GM12878 (cell line): ENCODE measurements around the gene MCF2L2. TPM values are rescaled to one million over a fixed set of nuclear protein-coding genes. Genes with fewer than 3 reads are reported as not detected.

ENCODE experiments used
- ATAC-seq: fragments of 200-7000 bp; cut with Tn5 transposase; 3 replicates; pipeline ENCODE4 v1.9.1; 2020; ENCODE audit warnings: mild to moderate bottlenecking, moderate library complexity
- BruUV-seq: library from RNA; stranded (reverse); fragments of 400-500 nt; replicated peaks from 2 replicates; lab custom pipeline; 2021; lab: Mats Ljungman, UMichigan
- CTCF ChIA-PET: fragments of 300-600 bp; sonication (Branson Sonifier 250); formaldehyde crosslinking; extraction: SDS; loops from one replicate; lab custom pipeline; 2021; ENCODE audit warnings: inconsistent platforms; lab: Yijun Ruan, JAX
- POLR2A ChIA-PET: fragments of 350-600 bp; formaldehyde crosslinking; extraction: SDS; loops from one replicate; lab custom pipeline; 2021; ENCODE audit warnings: inconsistent platforms; lab: Charles Lee
- RAD21 ChIA-PET: fragments of 300-600 bp; sonication (Branson Sonifier 250); formaldehyde crosslinking; loops from one replicate; lab custom pipeline; 2023; ENCODE audit warnings: antibody characterized with exemption; ENCODE audit not compliant: unreplicated experiment; lab: Charles Lee
- SMC1A ChIA-PET: fragments of 300-600 bp; sonication (Branson Sonifier 250); formaldehyde crosslinking; loops from one replicate; lab custom pipeline; 2023; ENCODE audit not compliant: unreplicated experiment, uncharacterized antibody; lab: Charles Lee
- DNase-seq: peaks from one replicate; pipeline ENCODE4 v3.0.0-alpha.2; 2011; ENCODE audit warnings: low read depth, low spot score
- FAIRE-seq: peaks from 3 replicates; lab custom pipeline; 2011; peaks lifted over from hg19 to GRCh38; lab: Jason Lieb, UNC
- H2AFZ ChIP-seq: 2 replicates; pipeline ENCODE4 v1.6.0; 2011; ENCODE audit warnings: low read depth, low read length, control low read depth; ENCODE audit not compliant: control insufficient read depth
- H3K27ac ChIP-seq: 2 replicates; pipeline ENCODE4 v1.5.1; 2011; ENCODE audit warnings: control low read depth; ENCODE audit not compliant: control insufficient read depth, insufficient read depth
- H3K27me3 ChIP-seq, 2 experiments: replicated peaks in 1 of 2; 2 replicates each; pipeline versions ENCODE4 v1.6.0 to v1.6.1; 2011; ENCODE audit warnings: low read length in 1 of 2; ENCODE audit not compliant: control insufficient read depth in 2 of 2, insufficient read depth in 2 of 2
- H3K36me3 ChIP-seq, 2 experiments: 2 replicates each; pipeline ENCODE4 v1.5.1; 2011; ENCODE audit warnings: low read length in 1 of 2; ENCODE audit not compliant: control insufficient read depth in 2 of 2, insufficient read depth in 2 of 2
- H3K4me1 ChIP-seq: 2 replicates; pipeline ENCODE4 v1.6.1; 2011; ENCODE audit warnings: mild to moderate bottlenecking, low read length, moderate library complexity, mixed read lengths; ENCODE audit not compliant: control insufficient read depth, insufficient read depth
- H3K4me2 ChIP-seq: 2 replicates; pipeline ENCODE4 v1.6.0; 2011; ENCODE audit warnings: control low read depth; ENCODE audit not compliant: control insufficient read depth, insufficient read depth
- H3K4me3 ChIP-seq: fragments of 200-600 bp; sonication (generic); 2 replicates; pipeline ENCODE4 v1.5.1; 2016
- H3K79me2 ChIP-seq: 2 replicates; pipeline ENCODE4 v1.6.0; 2011; ENCODE audit warnings: low read length; ENCODE audit not compliant: control insufficient read depth, insufficient read depth
- H3K9ac ChIP-seq: 2 replicates; pipeline ENCODE4 v1.8.0; 2011; ENCODE audit warnings: low read length, control low read depth, mixed read lengths; ENCODE audit not compliant: control insufficient read depth, insufficient read depth
- H3K9me3 ChIP-seq: replicated peaks from 3 replicates; pipeline ENCODE4 v1.5.1; 2011; ENCODE audit warnings: mild to moderate bottlenecking, low read length; ENCODE audit not compliant: control insufficient read depth, insufficient read depth
- H4K20me1 ChIP-seq: 2 replicates; pipeline ENCODE4 v1.6.0; 2011; ENCODE audit not compliant: control insufficient read depth, insufficient read depth
- ASH2L ChIP-seq: fragments of 300-600, 200-600 bp; sonication (generic); IDR thresholded peaks from 2 replicates; pipeline ENCODE4 v1.6.1; 2017; ENCODE audit warnings: low read depth, mild to moderate bottlenecking, borderline replicate concordance
- BACH1 ChIP-seq: fragments of 450-650 bp; IDR thresholded peaks from 2 replicates; pipeline ENCODE4 v1.6.1; 2017; ENCODE audit warnings: mild to moderate bottlenecking, borderline replicate concordance
- BHLHE40 ChIP-seq, 2 experiments: fragments of 450-650 bp in 1 of 2; IDR thresholded peaks; 2 replicates each; pipeline ENCODE4 v1.6.1; 2011 to 2017; ENCODE audit warnings: low read depth in 2 of 2, borderline replicate concordance in 1 of 2, improper control_type of control experiment in 1 of 2, low read length in 1 of 2, mild to moderate bottlenecking in 1 of 2
- ETV6 ChIP-seq, 2 experiments: fragments of 450-650 bp in 1 of 2; IDR thresholded peaks in 1 of 2; conservative IDR thresholded peaks in 1 of 2; 2 replicates each; pipeline ENCODE4 v1.6.1; 2014; ENCODE audit warnings: antibody characterized with exemption in 1 of 2, borderline replicate concordance in 1 of 2, low read depth in 1 of 2, mild to moderate bottlenecking in 1 of 2, moderate library complexity in 1 of 2
- KLF5 ChIP-seq: fragments of 450-650 bp; IDR thresholded peaks from 2 replicates; pipeline ENCODE4 v1.6.1; 2014; ENCODE audit warnings: mild to moderate bottlenecking; ENCODE audit not compliant: partially characterized antibody
- MTA2 ChIP-seq: fragments of 450-650 bp; IDR thresholded peaks from 2 replicates; pipeline ENCODE4 v1.6.1; 2016; ENCODE audit warnings: low read depth, mild to moderate bottlenecking, moderate library complexity
- NBN ChIP-seq: fragments of 450-650 bp; IDR thresholded peaks from 2 replicates; pipeline ENCODE4 v1.6.1; 2016
- NRF1 ChIP-seq: conservative IDR thresholded peaks from 2 replicates; pipeline ENCODE4 v1.6.1; 2011; ENCODE audit warnings: mild to moderate bottlenecking, low read depth, low read length, improper control_type of control experiment
- RAD51 ChIP-seq: fragments of 450-650 bp; IDR thresholded peaks from 2 replicates; pipeline ENCODE4 v1.6.1; 2016; ENCODE audit warnings: moderate library complexity, mild to moderate bottlenecking, inconsistent platforms
- RCOR1 ChIP-seq: conservative IDR thresholded peaks from 2 replicates; pipeline ENCODE4 v1.6.1; 2012; ENCODE audit warnings: low read depth, low read length, improper control_type of control experiment
- SIX5 ChIP-seq: IDR thresholded peaks from 2 replicates; pipeline ENCODE4 v1.6.1; 2011; ENCODE audit warnings: mild to moderate bottlenecking, low read depth, low read length, moderate library complexity; ENCODE audit not compliant: severe bottlenecking
- SMAD5 ChIP-seq: IDR thresholded peaks from 2 replicates; pipeline ENCODE4 v1.6.1; 2016; ENCODE audit warnings: antibody characterized with exemption, low read depth
- SUPT20H ChIP-seq: IDR thresholded peaks from 2 replicates; pipeline ENCODE4 v1.6.1; 2011; ENCODE audit warnings: low read depth, mild to moderate bottlenecking, low read length, moderate library complexity, borderline replicate concordance; ENCODE audit not compliant: control insufficient read depth
- TCF3 ChIP-seq: IDR thresholded peaks from 2 replicates; pipeline ENCODE4 v1.6.1; 2012; ENCODE audit warnings: low read depth, mild to moderate bottlenecking, low read length, borderline replicate concordance; ENCODE audit not compliant: insufficient read depth
- ZBED1 ChIP-seq: IDR thresholded peaks from 2 replicates; pipeline ENCODE4 v1.6.1; 2016; ENCODE audit warnings: borderline replicate concordance
- WGBS: methylation state at CpG from one replicate; pipeline ENCODE4 v1.1.6; 2016; ENCODE audit warnings: low lambda C conversion rate; ENCODE audit not compliant: insufficient replicate concordance, insufficient coverage; ENCODE audit errors: missing lambda C conversion rate; 5-methylcytosine and 5-hydroxymethylcytosine counted together
- in situ Hi-C: fragments of 300-500 bp; cut with MboI; formaldehyde crosslinking; loops from 9 replicates; pipeline ENCODE4 v1.14.3; 2018; ENCODE audit warnings: mixed read lengths
- intact Hi-C: fragments of 100-400 bp; cut with micrococcal nuclease; formaldehyde crosslinking; loops from one replicate; pipeline ENCODE4 v1.14.2; 2022; ENCODE audit not compliant: unreplicated experiment
- polyA plus RNA-seq, 11 experiments: library from polyadenylated mRNA; depleted of rRNA in 4 of 11; unstranded in 6 of 11; stranded (reverse) in 5 of 11; fragments of >200 nt; fragmentation: Nextera tagmentation in 4 of 11; fragmentation: Illumina TruSeq in 1 of 11; extraction: Ambion mirVana in 4 of 11; extraction: Trizol in 1 of 11; gene quantifications; 1 replicate in 1 of 11; 2 replicates in 10 of 11; pipeline versions ENCODE4 v1.2.1 to v1.2.3, GENCODE V29; 2011 to 2016; ENCODE audit warnings: inconsistent platforms in 2 of 11, missing spikeins in 2 of 11, low read depth in 1 of 11
- total RNA-seq, 4 experiments: library from RNA; depleted of rRNA in 3 of 4; stranded (reverse); fragments of >200 nt in 3 of 4; fragmentation: Illumina TruSeq in 1 of 4; extraction: Trizol in 1 of 4; gene quantifications; 2 replicates each; pipeline versions ENCODE4 v1.2.1 to v1.2.3, GENCODE V29; 2013 to 2021
- TF ChIP-seq, protein P1 (sequence below): fragments of 450-650 bp; IDR thresholded peaks from 2 replicates; pipeline ENCODE4 v1.6.1; 2017; ENCODE audit warnings: low read depth, mild to moderate bottlenecking, moderate library complexity
- TF ChIP-seq, protein P2 (sequence below): IDR thresholded peaks from 2 replicates; pipeline ENCODE4 v1.6.1; 2012; ENCODE audit warnings: low read depth, low read length, improper control_type of control experiment

MCF2L2 gene
- total and polyA plus RNA-seq, 10 of the 15 experiments (the other 5 are each of a cell fraction or from before 2014, with no cell fraction given) = 0.37 to 2.8 (median 1.4) TPM

DNA sequence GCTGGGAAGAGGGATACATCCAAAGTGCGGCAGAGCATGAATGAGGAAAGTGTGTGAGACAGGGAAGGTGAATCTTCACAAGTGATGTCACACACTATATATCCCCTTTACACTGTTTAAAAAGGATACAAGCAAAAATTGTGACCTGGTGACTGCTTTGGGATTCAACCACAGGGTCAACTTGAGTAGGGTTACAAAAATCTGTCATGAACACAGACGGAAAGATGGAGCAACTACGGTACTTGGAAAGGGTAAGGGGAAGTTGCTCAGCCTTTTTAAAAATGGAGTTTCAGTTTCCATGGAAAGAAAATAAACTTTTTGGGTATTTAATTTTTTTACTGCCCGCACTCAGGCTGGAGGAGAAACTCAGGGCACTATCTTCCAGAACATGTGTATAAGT lies 115.1 kb downstream of the MCF2L2 start:
- ChIA-PET CTCF (interaction anchor here (1.0 kb wide), 1 partner anchor 14 kb away, joined by 3 read pairs; no protein-coding TSS in a partner anchor), POLR2A (no interaction called here), RAD21 (interaction anchor here (1.2 kb wide), 1 partner anchor 129 kb away, joined by 3 read pairs; no protein-coding TSS in a partner anchor), SMC1A (no interaction called here)
- Histone ChIP-seq H3K79me2 (no peaks in the 10 kb centered on the region), H3K36me3 (no peaks in the 10 kb centered on the region), H2AFZ (no peak overlapping the region), H4K20me1 (no peaks in the 10 kb centered on the region), H3K9ac (no peak overlapping the region), H3K27me3 (no peaks in the 10 kb centered on the region), H3K4me1 (no peaks in the 10 kb centered on the region), H3K4me2 (no peak overlapping the region), H3K4me3 (no peak overlapping the region), H3K27ac (no peak overlapping the region), H3K9me3 (no peaks in the 10 kb centered on the region)
- WGBS = 53% methylated on average over 4 of the region's 4 CpGs
- BruUV-seq = no TSS peak
- intact Hi-C loops = no loop called here
- ATAC-seq (no peak), FAIRE-seq (no peak), DNase-seq (no peak)
- in situ Hi-C loops = no loop called here
- TF ChIP-seq ETV6 (conservative IDR thresholded peaks at IDR 0.05 in 1 of 2, IDR thresholded peaks at IDR 0.05 in 1 of 2; ENCODE audit: borderline replicate concordance in 1 of 2, low read depth in 1 of 2) (no peak), BHLHE40 (IDR thresholded peaks at IDR 0.05; ENCODE audit: borderline replicate concordance in 1 of 2, low read depth in 2 of 2, low read length in 1 of 2) (no peak), RCOR1 (no peak), BACH1 (no peak), ASH2L (no peak), RAD51 (no peak)

DNA sequence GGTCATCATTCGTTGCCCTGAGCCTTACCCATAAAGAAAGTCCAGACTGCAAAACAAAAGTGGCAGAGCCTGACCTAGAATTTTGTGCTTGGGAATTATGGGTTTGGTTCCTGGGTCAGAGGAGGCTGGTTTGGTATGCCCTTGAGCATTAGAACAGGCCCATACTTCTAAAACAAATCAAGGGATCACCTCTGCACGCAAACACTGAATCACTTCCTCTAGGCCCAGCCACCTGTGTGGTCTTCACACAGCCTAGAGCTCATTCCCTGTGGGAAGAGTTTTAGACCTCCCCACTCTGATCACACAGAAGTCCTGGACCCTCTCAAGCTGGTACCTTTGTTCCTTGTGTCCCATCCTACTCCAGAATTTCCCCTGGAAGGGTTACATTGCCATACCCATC lies 116.0 kb downstream of the MCF2L2 start:
- no peak overlapping the region for H3K27ac ChIP-seq
- no peak overlapping the region for H2AFZ ChIP-seq
- H4K20me1 ChIP-seq = no peaks in the 10 kb centered on the region
- BruUV-seq = no TSS peak
- FAIRE-seq (no peak), ATAC-seq (no peak), DNase-seq (no peak)
- H3K9me3 ChIP-seq = no peaks in the 10 kb centered on the region
- POLR2A ChIA-PET = no interaction called here
- H3K4me3 ChIP-seq = no peak overlapping the region
- no peak overlapping the region for H3K4me2 ChIP-seq
- RAD21 ChIA-PET = no interaction called here
- intact Hi-C loops (no loop called here), in situ Hi-C loops (no loop called here)
- H3K4me1 ChIP-seq = 0 out of 2 replicates have a peak, but pooled peaks cover under 1% of the 10 kb centered on the region
- no peaks in the 10 kb centered on the region for H3K36me3 ChIP-seq
- 74% methylated on average over 2 of the region's 2 CpGs for WGBS
- no peaks in the 10 kb centered on the region for H3K79me2 ChIP-seq
- SMC1A ChIA-PET = no interaction called here
- H3K27me3 ChIP-seq = no peaks in the 10 kb centered on the region
- CTCF ChIA-PET = interaction anchor here (1.0 kb wide), 1 partner anchor 13 kb away, joined by 3 read pairs; no protein-coding TSS in a partner anchor
- no peak overlapping the region for H3K9ac ChIP-seq
- TF ChIP-seq KLF5 = no peak
- no peak for TF ChIP-seq MTA2
- no peak for TF ChIP-seq TCF3
- TF ChIP-seq SMAD5 = no peak
- no peak for TF ChIP-seq NRF1
- no peak for TF ChIP-seq ZBED1
- TF ChIP-seq, protein P1, sequence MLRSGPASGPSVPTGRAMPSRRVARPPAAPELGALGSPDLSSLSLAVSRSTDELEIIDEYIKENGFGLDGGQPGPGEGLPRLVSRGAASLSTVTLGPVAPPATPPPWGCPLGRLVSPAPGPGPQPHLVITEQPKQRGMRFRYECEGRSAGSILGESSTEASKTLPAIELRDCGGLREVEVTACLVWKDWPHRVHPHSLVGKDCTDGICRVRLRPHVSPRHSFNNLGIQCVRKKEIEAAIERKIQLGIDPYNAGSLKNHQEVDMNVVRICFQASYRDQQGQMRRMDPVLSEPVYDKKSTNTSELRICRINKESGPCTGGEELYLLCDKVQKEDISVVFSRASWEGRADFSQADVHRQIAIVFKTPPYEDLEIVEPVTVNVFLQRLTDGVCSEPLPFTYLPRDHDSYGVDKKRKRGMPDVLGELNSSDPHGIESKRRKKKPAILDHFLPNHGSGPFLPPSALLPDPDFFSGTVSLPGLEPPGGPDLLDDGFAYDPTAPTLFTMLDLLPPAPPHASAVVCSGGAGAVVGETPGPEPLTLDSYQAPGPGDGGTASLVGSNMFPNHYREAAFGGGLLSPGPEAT = no peak
- TF ChIP-seq, protein P2, sequence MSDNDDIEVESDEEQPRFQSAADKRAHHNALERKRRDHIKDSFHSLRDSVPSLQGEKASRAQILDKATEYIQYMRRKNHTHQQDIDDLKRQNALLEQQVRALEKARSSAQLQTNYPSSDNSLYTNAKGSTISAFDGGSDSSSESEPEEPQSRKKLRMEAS = no peak
- no peak for TF ChIP-seq SIX5
- no peak for TF ChIP-seq NBN
- TF ChIP-seq ASH2L = no peak
- TF ChIP-seq SUPT20H = no peak
